Measurements from ENCODE around the gene USPL1. TPM values are rescaled to one million over a fixed set of nuclear protein-coding genes. Genes with fewer than 3 reads are reported as not detected.
"Not testable (repeated sequence)": the region's sequence is repeated elsewhere in the genome, so short reads cannot be mapped to it uniquely, and the experiment has no call there.

The USPL1 gene
- total RNA-seq, 1 donor = 21.2 TPM

- DNase-seq (ENCODE audit: low read depth) = no peak
- TF ChIP-seq CTCF (IDR thresholded peaks at IDR 0.05; ENCODE audit: insufficient read depth, low read depth, low read length) = no peak
Measured at GRCh38 chr13:30634838-30635237, 17.1 kb downstream of the USPL1 start.

GRCh38 chr13:30638301-30638700, 20.6 kb downstream of the USPL1 start:
- H3K4me3 ChIP-seq (ENCODE audit: low read depth, low read length) = no peak overlapping the region
- DNase-seq (ENCODE audit: low read depth) = no peak
- TF ChIP-seq CTCF (IDR thresholded peaks at IDR 0.05; ENCODE audit: insufficient read depth, low read depth, low read length) = no peak

More at GRCh38 chr13:30634838-30635237, 17.1 kb downstream of the USPL1 start:
- no peak overlapping the region for H3K4me3 ChIP-seq (ENCODE audit: low read depth, low read length)

- TF ChIP-seq CTCF (IDR thresholded peaks at IDR 0.05; ENCODE audit: insufficient read depth, low read depth, low read length) = no peak
- no peak overlapping the region for H3K4me3 ChIP-seq (ENCODE audit: low read depth, low read length)
- DNase-seq (ENCODE audit: low read depth) = no peak
Measured at GRCh38 chr13:30639671-30640070, 22.0 kb downstream of the USPL1 start.

GRCh38 chr13:30641173-30641572, 23.5 kb downstream of the USPL1 start:
- DNase-seq (ENCODE audit: low read depth) = not testable (repeated sequence)

GRCh38 chr13:30645629-30646028, 27.9 kb downstream of the USPL1 start:
- TF ChIP-seq CTCF (IDR thresholded peaks at IDR 0.05; ENCODE audit: insufficient read depth, low read depth, low read length) = no peak

More at GRCh38 chr13:30641173-30641572, 23.5 kb downstream of the USPL1 start:
- H3K4me3 ChIP-seq (ENCODE audit: low read depth, low read length) = not testable (repeated sequence)

GRCh38 chr13:30647420-30647819, 29.7 kb downstream of the USPL1 start:
- no peak overlapping the region for H3K4me3 ChIP-seq (ENCODE audit: low read depth, low read length)
- no peak for DNase-seq (ENCODE audit: low read depth)
- no peak for TF ChIP-seq CTCF (IDR thresholded peaks at IDR 0.05; ENCODE audit: insufficient read depth, low read depth, low read length)

More at GRCh38 chr13:30645629-30646028, 27.9 kb downstream of the USPL1 start:
- DNase-seq (ENCODE audit: low read depth) = no peak
- H3K4me3 ChIP-seq (ENCODE audit: low read depth, low read length) = no peak overlapping the region

GRCh38 chr13:30647824-30648521, 30.3 kb downstream of the USPL1 start:
- DNase-seq (ENCODE audit: low read depth) = no peak
- H3K4me3 ChIP-seq (ENCODE audit: low read depth, low read length) = no peak overlapping the region
- no peak for TF ChIP-seq CTCF (IDR thresholded peaks at IDR 0.05; ENCODE audit: insufficient read depth, low read depth, low read length)
